Breast epithelium (tissue), 3 donors: ENCODE measurements around the gene APOO.

Experiments
- CTCF ChIP-seq, 3 donors: fragments of 450-650 bp; IDR thresholded peaks; one replicate each; pipeline ENCODE4 v1.5.1; 2016 to 2017; ENCODE audit warnings: antibody characterized with exemption in 3 of 3, mild to moderate bottlenecking in 3 of 3, moderate library complexity in 3 of 3
- POLR2A ChIP-seq: fragments of 450-650 bp; IDR thresholded peaks from one replicate; pipeline ENCODE4 v1.6.1; 2016; ENCODE audit warnings: antibody characterized with exemption, mild to moderate bottlenecking, moderate library complexity
- POLR2AphosphoS5 ChIP-seq, 3 donors: sonication (generic); formaldehyde crosslinking; IDR thresholded peaks; one replicate each; pipeline ENCODE4 v1.6.1; 2017; ENCODE audit warnings: antibody characterized with exemption in 3 of 3

- TF ChIP-seq CTCF (IDR thresholded peaks at IDR 0.05), result no peak
- TF ChIP-seq POLR2AphosphoS5 (IDR thresholded peaks at IDR 0.05), result no peak
- no peak for TF ChIP-seq POLR2A
Observed at GRCh38 chrX:23855569-23855968, 52.2 kb downstream of the APOO start.
